Mononuclear cell (primary cell): ENCODE results near the gene DDR2. TPM values are rescaled to one million over a fixed set of nuclear protein-coding genes. Genes with fewer than 3 reads are reported as not detected.
"Not testable (repeated sequence)": the region's sequence is repeated elsewhere in the genome, so short reads cannot be mapped to it uniquely, and the experiment has no call there.

Source experiments
- H3K27me3 ChIP-seq: 2 replicates; pipeline ENCODE4 v1.6.0; 2011; ENCODE audit warnings: low read length, control low read depth; ENCODE audit not compliant: insufficient read depth
- H3K4me1 ChIP-seq: 2 replicates; pipeline ENCODE4 v1.5.1; 2011; ENCODE audit warnings: mild to moderate bottlenecking, low read length, control low read depth; ENCODE audit not compliant: insufficient read depth
- H3K4me3 ChIP-seq: 2 replicates; pipeline ENCODE4 v1.5.1; 2011; ENCODE audit warnings: mild to moderate bottlenecking, low read length, moderate library complexity
- H3K9me3 ChIP-seq: 2 replicates; pipeline ENCODE4 v1.5.1; 2011; ENCODE audit warnings: low read depth, mild to moderate bottlenecking, control low read depth, low read length
- total RNA-seq: library from RNA; depleted of rRNA; stranded (reverse); fragments of >200 nt; gene quantifications from one replicate; pipeline ENCODE4 v1.2.3, GENCODE V29; 2012

The DDR2 gene
- total RNA-seq, 1 donor = 1.2 TPM

GRCh38 chr1:162710345-162710744, 78.1 kb downstream of the DDR2 start:
- Histone ChIP-seq H3K4me1 (no peaks in the 10 kb centered on the region), H3K4me3 (no peak overlapping the region), H3K27me3 (no peaks in the 10 kb centered on the region), H3K9me3 (no peaks in the 10 kb centered on the region)

DNA sequence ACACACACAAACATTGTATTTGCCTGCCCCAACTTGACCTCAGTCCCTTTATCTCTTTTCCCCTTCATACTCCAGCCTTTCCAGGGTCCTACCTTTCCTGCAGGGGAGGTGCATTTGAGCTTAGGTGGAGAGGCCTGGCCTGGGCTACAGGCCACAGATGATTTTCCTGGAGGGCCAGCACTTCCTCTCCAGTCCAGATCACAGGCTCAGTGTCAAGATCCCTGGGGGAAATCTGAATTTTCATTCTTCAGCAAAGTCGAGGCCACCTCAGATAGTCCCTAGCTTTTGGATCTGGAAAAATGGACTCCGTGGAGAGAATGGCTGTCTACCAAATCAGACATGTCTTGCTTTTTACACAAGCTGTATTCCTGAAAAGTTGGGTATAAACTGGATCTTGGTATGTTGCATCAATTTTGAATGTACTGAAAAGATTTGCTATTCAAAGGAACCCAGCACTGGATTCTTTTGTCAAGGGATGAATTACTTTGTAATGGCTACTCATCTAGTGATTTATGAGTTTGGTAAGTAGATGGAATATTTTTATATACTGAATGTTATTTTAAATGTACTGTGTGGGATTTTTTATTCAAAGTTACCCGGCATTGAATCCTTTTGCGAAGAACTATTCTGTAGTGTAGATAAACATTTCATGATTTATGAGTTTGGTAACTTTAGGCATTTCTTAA, 78.7 kb downstream of the DDR2 start:
- Histone ChIP-seq H3K4me1 (no peaks in the 10 kb centered on the region), H3K27me3 (no peaks in the 10 kb centered on the region)

DNA sequence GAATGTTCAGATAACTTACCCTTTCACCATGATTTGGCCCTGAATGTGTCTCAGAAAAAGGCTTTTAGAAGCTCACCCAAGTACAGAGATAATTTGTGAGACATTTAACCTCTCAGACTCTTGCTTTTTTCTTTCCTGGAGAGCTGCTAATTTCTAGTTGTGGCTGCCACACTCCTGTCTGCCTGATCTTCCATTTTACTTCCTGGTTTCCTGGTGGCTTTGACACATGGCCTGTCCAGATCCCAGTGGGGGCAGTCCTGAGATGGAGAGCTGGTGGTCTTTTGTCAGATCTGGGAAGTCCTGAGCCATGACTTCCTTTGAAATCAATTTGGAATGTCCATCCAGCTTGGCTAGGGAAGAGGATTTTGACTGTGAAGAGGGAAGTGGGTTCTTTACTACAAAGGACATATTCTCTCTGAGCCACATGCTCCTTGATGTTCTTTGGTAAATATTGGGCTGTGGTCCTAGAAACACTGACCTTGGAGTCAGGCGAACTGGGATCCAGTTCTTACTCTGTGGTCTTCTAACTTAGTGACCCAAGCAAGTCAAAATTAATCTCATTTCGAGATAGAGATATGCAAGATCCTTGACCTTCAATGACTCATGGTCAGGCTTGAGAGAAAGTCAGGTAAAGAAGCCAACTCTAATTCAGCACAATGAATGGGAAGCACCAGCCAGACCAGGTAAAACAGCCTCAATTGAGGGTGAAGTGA, 80.2 kb downstream of the DDR2 start:
- no peak overlapping the region for H3K4me3 ChIP-seq
- H3K9me3 ChIP-seq = no peaks in the 10 kb centered on the region
- H3K27me3 ChIP-seq = no peaks in the 10 kb centered on the region
- no peaks in the 10 kb centered on the region for H3K4me1 ChIP-seq

More for the DNA sequence above, 78.7 kb downstream of the DDR2 start:
- Histone ChIP-seq H3K4me3 (no peak overlapping the region), H3K9me3 (no peaks in the 10 kb centered on the region)

DNA sequence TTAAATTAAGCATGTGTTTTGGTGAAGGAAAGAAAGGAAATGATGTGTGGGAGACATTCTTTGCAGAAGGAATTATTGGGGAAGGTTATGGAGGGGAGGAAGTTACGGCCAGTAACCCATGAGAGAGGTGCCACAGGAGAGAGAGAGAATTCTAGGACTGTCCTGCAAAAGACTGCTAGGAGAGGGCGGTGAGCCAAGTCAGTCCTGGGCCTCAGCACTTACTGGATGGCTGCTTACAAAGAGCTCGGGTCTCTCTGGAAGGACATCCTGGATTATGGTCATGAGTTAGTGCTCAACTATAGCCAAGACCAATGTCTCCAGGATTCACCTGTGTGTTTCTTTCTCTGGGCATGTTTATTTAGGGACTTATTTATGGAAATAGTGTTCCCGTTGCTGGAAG, 83.9 kb downstream of the DDR2 start:
- Histone ChIP-seq H3K4me3 (no peak overlapping the region), H3K4me1 (no peaks in the 10 kb centered on the region), H3K9me3 (no peaks in the 10 kb centered on the region), H3K27me3 (no peaks in the 10 kb centered on the region)

GRCh38 chr1:162716552-162716951, 84.3 kb downstream of the DDR2 start:
- Histone ChIP-seq H3K27me3 (no peaks in the 10 kb centered on the region), H3K4me3 (no peak overlapping the region), H3K9me3 (no peaks in the 10 kb centered on the region), H3K4me1 (no peaks in the 10 kb centered on the region)

GRCh38 chr1:162717548-162718184, 85.4 kb downstream of the DDR2 start:
- no peak overlapping the region for H3K4me3 ChIP-seq
- no peaks in the 10 kb centered on the region for H3K27me3 ChIP-seq
- no peaks in the 10 kb centered on the region for H3K4me1 ChIP-seq
- H3K9me3 ChIP-seq = no peaks in the 10 kb centered on the region

GRCh38 chr1:162719678-162720077, 87.4 kb downstream of the DDR2 start:
- Histone ChIP-seq H3K4me3 (no peak overlapping the region), H3K9me3 (no peaks in the 10 kb centered on the region), H3K4me1 (no peaks in the 10 kb centered on the region), H3K27me3 (no peaks in the 10 kb centered on the region)

DNA sequence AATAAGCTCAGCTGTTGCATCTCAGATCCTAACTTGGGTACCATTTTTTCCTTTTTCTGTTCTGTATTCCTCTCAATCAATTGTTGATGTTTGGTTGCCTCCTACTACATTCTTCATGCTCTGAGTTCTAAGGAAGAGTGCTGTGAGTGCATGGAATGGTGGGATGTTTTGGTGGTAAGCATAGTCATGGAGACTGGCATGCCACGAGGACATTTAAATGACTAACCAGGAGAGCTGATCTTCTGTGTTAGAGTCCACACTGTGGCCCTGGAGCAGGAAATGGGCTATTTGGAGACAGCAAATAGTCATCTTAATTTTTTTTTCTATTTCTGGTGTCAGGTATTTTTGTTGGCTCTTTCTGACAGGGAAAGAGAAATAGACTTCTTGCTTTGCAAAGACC, 88.7 kb downstream of the DDR2 start:
- Histone ChIP-seq H3K9me3 (no peaks in the 10 kb centered on the region), H3K27me3 (no peaks in the 10 kb centered on the region), H3K4me1 (no peaks in the 10 kb centered on the region), H3K4me3 (no peak overlapping the region)

- Histone ChIP-seq H3K27me3 (no peaks in the 10 kb centered on the region), H3K9me3 (no peaks in the 10 kb centered on the region), H3K4me3 (no peak overlapping the region), H3K4me1 (no peaks in the 10 kb centered on the region)
Observed at GRCh38 chr1:162721471-162721870, 89.2 kb downstream of the DDR2 start.

GRCh38 chr1:162722036-162722435, 89.8 kb downstream of the DDR2 start:
- no peaks in the 10 kb centered on the region for H3K9me3 ChIP-seq
- no peak overlapping the region for H3K4me3 ChIP-seq
- no peaks in the 10 kb centered on the region for H3K27me3 ChIP-seq
- no peaks in the 10 kb centered on the region for H3K4me1 ChIP-seq

GRCh38 chr1:162724583-162725120, 92.4 kb downstream of the DDR2 start:
- no peaks in the 10 kb centered on the region for H3K9me3 ChIP-seq
- no peaks in the 10 kb centered on the region for H3K27me3 ChIP-seq
- no peaks in the 10 kb centered on the region for H3K4me1 ChIP-seq
- no peak overlapping the region for H3K4me3 ChIP-seq

DNA sequence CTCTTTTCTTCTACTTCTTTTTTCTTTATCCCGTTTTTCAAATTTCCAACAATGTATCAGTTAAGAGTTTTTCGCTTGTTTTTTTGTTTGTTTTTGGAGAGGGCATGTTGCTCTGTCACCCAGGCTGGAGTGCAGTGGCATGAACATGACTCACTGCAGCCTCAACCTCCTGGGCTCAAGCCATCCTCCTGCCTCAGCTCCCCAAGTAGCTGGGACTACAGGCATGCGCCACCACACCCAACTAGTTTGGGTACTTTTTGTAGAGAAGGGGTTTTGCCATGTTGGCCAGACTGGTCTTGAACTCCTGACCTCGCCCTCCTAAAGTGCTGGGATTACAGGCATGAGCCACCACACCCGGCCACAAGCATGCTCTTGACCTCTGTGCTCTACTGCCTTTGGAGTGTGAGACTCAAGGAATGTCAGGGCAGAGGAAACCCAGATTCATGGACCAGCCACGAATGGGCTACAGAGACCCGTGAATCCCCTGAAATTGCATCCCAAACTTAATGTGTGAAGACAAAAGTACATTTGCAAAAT, 93.1 kb downstream of the DDR2 start:
- Histone ChIP-seq H3K9me3 (no peaks in the 10 kb centered on the region), H3K4me1 (no peaks in the 10 kb centered on the region), H3K27me3 (no peaks in the 10 kb centered on the region), H3K4me3 (no peak overlapping the region)

DNA sequence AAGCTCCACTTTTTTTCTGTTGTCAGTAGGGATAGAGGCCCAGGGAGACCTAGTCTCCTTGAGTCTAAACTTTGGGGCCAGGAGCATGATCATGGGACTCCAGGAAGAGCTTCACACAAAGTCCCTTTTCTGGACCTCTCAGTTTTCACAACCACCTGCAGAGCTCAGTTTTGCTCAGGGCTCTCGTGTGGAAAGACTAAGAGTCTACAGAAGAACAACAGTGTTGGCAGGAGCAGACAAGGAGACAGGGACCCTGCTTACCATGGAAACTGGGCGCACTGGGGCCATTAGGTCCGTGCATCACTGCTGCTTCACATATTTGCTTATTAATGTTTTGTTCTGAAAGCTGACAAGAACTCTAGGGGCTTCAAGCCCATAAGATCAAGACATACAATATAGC, 94.3 kb downstream of the DDR2 start:
- Histone ChIP-seq H3K27me3 (no peaks in the 10 kb centered on the region), H3K4me3 (no peak overlapping the region), H3K4me1 (no peaks in the 10 kb centered on the region), H3K9me3 (no peaks in the 10 kb centered on the region)

DNA sequence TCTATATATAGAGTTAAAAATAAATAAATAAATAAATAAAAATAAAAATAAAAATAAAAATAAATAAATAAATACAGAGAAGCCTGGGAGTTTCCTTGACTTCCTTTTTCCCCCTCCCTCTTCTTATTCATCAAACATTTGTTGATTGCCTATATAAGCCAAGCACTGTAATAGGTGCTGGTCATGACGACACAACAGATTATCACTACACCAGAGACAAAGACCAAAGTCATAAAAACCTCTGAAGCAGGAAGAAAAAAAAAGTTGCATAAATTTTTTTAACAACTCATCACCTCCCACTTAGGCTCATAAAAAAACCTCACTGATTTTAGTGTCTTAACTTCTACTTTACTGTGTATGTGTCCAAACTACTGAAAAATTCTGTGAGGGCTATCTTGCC, 95.2 kb downstream of the DDR2 start:
- not testable (repeated sequence) for H3K9me3 ChIP-seq, H3K4me3 ChIP-seq, H3K27me3 ChIP-seq, H3K4me1 ChIP-seq

DNA sequence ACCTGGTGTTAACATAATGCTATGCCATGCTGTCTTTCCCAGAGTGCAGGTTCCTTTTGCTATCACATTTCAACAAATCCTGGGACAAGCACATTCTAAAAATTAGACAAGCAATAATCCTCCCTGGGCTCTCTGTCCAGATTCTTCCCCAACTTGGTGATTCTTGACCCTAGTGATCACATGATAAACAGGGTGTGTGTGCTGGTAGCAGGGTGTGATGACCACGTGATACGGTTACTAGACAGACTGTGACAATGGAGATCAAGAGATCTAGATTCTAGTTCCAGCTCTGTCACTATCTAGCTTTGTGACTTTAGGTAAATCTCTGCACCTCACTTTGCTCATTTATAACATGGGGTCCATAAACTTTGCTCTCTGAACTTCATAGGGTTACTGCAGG, 96.3 kb downstream of the DDR2 start:
- no peaks in the 10 kb centered on the region for H3K4me1 ChIP-seq
- H3K9me3 ChIP-seq = no peaks in the 10 kb centered on the region
- H3K27me3 ChIP-seq = no peaks in the 10 kb centered on the region
- H3K4me3 ChIP-seq = no peak overlapping the region
